NCI-H2227 treated with DMSO at 0.1 percent for 48 hours (cell line): ENCODE measurements around the gene KANSL3.
A peak's percentile ranks its signal among the peaks of the same experiment; 100 is the strongest.
"Not testable (repeated sequence)": the region's sequence is repeated elsewhere in the genome, so short reads cannot be mapped to it uniquely, and the experiment has no call there.

Experiments
- DNase-seq: peaks from one replicate; lab custom pipeline; 2025; lab: John Stamatoyannopoulos, UW

The KANSL3 gene

GRCh38 chr2:96638144-96639121, at the start of gene KANSL3:
KANSL3 (minus strand) TSS chr2:96638312; CDS start chr2:96637135, 1,177 bp downstream.
- DNase-seq: peak; percentile 88

DNA sequence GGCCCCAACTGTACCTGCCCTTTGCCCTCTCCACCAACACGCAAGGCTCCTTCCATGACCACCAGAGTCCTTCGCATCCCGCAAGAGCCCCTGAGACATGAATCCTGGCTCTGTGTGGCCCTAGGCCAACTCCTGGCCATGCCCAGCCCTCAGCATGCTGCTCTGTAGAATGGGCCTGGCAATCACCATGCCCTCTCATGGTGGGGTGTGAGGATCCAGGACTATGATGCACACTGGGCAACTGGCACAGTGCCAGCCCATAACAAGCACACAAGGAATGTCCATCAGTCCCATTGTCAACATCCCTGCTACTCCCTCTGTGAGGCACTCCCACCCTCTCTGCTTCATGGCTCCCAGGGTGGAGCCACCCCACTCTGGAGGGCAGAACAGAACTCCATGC, 49.2 kb upstream of the KANSL3 start:
- DNase-seq: no peak

DNA sequence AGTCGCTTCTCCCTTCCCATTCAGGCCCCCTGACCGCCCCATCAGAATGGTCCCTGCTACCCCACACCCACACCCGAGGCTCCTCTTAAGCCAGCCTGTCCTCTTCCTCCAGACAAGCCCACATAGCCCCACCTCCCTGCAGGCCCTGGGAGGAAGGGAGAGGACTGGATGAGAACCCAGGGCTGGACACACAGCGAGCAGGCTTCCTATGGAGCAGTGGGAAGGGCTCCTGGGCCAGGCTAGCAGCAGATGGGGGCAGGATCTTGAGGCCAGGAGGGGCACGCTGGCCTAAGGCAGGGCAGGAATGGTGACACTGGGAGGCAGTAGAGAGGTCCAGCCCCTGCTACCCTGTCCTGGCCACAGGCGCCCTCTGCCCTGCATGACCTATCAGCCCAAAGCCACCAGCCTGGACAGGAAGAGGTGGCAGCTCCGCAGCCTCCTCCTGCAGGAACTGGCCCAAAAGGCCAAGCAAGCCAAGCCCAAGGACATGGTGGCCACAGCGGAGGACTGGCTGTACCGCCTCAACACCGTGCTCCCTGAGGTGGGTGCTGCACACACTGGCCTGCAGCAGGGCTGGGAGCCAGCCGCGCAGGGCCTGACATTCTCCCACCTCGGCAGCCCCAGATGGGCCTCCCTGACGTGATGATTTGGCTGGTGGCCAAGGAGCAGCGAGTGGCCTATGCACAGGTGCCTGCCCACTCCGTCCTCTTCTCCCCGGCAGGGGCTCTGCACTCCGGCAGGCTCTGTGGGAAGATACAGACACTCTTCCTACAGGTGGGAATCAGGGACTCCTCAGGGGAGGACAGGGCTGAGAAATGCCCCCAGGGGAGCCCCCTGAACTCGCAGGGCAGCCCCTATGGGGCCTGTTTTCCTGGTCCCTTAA, 47.7 kb upstream of the KANSL3 start:
- DNase-seq: peak; percentile 61

- no peak for DNase-seq
Measured at GRCh38 chr2:96684883-96685576, 46.9 kb upstream of the KANSL3 start.

DNA sequence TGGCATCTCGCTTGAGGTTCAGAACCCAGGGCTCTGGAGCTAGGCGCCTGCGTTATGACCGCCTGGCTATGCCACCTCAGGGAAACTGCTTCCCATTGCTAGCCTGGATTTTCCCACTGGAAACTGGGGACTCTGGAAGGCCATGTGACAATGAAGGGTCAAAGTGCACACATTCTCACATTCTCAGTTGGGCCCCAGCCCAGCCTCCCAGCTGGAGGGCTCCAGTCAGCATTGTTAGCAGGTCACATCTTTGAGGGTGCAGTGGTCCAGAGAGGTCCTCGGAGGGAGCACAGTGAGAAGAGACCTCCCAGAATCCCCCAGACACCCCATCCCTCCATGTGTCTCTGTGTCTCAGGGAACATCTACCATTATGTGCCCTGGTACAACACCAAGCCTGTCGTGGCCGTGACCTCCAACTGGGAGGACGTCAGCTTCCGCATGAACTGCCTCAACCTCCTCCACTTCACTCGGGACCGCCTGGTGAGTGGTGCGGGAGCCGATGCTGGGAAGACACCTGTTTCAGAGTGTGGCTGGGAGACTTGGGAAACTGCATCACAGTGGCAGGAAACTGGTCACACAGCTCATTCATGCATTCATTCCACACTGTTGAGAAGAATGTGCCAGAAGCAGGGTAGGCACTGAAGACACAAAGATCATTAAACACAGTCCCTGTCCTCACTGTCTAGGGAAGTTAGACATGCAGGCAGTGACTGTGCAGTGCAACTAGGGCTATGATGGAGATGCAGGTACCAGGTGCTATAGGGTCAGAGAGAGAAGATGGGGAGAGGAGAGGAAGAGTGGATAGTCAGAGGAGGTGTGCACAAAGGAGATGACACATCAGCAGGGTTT, 46.1 kb upstream of the KANSL3 start:
- DNase-seq: no peak

DNA sequence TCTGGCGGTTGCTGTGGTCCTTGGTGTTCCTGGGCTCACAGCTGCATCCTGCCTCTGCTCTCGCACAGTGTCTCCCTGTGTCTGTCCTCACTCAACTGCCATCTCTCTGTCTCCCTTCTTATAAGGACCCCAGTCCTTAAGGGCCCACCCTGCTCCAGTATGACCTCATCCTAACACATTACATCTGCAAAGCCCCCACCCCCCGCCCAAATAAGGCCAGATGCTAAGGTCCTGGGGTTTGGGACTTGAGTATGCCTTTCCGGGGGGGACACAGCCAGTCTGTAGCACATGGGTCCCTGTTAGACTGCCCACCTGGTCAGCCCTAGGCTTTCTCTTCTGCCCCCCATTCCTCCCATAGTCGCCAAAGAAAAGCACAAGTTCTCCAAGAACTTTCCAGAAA, 45.2 kb upstream of the KANSL3 start:
- DNase-seq: no peak

DNA sequence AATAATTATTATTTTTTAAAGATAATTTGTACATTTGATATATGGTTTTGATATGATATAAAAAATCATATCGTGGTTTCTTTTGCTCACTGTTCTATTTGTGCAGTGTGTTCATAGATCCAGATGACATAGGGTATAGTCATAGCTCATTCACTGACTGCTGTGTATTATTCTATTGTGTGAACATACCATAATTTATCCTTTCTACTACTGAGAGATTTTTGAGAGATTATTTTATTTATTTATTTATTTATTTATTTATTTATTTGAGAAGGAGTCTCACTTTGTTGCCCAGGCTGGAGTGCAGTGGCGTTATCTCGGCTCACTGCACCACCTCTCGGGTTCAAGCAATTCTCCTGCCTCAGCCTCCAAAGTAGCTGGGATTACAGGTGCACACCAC, 43.4 kb upstream of the KANSL3 start:
- no peak for DNase-seq

GRCh38 chr2:96680561-96681141, 42.5 kb upstream of the KANSL3 start:
- no peak for DNase-seq

DNA sequence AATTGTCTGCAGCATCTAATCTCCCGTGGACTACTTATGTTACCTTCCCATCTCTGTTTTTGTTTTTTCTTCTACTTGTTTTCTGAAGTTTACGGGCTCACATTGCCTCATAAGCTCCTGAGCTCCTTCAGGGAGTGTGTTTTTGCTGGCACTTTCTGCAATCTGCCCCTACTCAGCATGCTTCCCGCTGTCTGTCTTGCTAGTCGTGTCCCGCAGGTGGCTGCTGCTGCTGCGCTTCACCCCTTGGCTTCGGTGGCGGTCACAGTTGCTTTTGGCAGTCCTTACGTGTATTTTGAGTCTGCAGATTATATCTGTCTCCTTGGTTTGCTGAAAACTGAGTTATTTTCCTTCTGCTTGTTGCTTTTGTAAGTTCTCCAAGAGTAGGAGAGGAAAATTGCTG, 41.7 kb upstream of the KANSL3 start:
- peak; percentile 12 for DNase-seq

DNA sequence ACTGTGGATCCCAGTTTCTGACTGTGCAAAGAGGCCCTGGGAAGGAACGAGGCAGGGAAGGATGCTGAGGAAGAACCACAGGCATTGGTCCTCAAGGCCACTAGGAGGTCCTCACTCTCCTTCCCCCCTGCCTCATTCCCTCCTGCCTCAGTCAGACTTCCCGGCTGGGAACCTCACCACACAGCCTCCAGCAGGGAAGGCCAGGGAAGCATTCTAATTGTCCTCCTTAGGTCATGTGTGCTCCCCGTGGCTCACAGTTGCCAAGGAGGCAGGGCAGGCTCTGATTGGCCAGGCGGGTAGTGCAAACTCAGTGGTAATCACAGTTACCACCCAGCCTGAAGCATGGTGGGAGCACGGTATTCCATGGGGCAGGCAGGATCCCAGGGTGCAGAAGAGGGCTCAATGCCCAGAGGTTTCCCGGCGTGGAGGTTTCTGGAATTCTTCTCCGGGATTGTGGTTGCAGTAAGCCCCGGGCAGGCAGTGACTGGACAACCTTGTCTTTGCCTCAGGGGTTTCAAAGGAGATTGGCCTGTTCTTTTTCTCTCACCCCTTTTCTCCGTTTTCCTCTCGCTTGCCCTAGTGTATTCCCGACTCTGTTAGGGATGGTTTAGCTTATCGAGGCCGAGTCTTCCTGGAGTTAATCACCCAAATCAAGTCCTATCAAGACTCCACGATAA, 31.6 kb upstream of the KANSL3 start:
- no peak for DNase-seq

- DNase-seq: no peak
Measured at GRCh38 chr2:96668771-96669170, 30.7 kb upstream of the KANSL3 start.

- DNase-seq: not testable (repeated sequence)
Measured at GRCh38 chr2:96665717-96666116, 27.6 kb upstream of the KANSL3 start.

DNA sequence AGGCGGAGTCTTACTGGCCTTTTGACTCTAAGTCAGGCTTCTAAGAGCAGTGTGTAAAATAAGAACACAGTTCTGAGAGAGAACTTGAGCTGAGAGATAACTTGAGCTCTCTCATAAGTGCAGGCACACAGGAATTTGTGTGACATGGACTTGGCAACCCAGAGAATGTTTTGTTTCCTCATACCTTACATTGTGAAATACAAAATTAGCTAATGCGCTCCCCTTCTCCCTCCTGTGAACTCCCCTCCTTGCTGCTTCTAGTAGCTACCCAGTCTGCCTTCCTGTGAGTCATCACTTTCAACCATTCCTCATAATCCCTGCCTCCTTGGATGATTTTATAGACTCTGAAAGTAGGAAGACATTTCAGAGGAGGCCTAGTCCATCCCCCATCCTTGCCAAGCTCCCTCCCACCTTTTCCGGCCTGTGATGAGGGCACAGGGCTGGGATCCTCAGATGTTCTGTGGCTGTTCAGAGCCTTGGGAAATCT, 27.0 kb upstream of the KANSL3 start:
- DNase-seq: no peak

- peak; percentile 13 for DNase-seq
Measured at GRCh38 chr2:96664366-96664925, 26.3 kb upstream of the KANSL3 start.

GRCh38 chr2:96663829-96664228, 25.7 kb upstream of the KANSL3 start:
- no peak for DNase-seq

DNA sequence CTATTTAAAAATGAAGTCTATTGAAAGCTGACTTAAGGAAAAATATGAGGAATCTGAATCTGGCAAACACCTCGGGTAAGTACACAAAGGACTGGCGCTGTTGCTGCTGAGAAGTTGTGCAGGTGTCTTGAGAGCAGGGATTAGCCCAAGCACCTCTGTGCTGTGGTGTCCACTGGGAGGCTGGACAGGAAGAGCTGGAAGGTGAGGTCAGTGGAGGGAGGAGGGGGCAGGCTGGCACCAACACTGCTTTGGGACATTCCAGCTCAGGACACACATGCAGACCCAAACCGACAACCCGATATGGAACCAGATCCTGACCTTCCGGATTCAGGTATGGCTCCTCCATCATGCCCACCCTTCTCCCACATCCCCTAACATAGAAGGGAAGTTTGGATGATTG, 25.1 kb upstream of the KANSL3 start:
- no peak for DNase-seq

- no peak for DNase-seq
Measured at GRCh38 chr2:96662360-96662759, 24.2 kb upstream of the KANSL3 start.

DNA sequence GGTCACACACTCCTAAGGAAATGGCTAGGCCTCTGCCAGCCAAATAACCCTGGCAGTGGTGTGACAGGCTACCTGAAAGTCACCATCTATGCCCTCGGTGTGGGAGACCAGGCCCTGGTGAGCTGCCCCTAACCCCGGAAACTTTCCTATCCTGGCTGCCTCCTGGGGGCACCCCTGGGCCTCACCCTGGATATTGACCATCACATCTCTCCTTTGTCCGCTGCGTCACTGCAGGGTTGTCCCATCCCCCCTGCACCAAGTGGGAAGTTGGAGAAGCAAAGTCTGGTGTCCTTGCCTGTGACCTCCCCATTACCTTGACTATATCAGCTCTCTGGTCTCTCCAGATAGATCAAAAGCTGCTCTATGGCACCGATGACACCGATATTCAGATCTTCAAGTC, 23.2 kb upstream of the KANSL3 start:
- DNase-seq: no peak

DNA sequence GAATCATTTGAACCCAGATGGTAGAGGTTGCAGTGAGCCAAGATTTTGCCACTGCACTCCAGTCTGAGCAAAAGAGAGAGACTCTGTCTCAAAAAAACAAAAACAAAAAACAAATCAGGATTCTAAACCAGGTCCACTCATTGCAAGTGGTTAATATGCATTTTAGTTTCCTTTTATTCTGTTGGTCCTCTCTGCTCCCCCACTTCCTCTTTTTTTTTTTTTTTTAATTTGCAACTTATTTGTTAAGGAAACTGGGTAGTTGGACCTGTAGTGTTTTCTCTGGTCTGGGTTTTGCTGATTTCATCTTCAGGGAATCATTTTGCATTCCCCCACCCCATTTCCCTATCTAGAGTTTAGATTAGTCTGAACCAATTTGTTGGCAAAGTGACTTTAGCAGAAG, 18.4 kb upstream of the KANSL3 start:
- no peak for DNase-seq

GRCh38 chr2:96655526-96655925, 17.4 kb upstream of the KANSL3 start:
- DNase-seq: no peak
